Aorta (tissue), 5 donors: ENCODE measurements around the gene CKMT1B. TPM values are rescaled to one million over a fixed set of nuclear protein-coding genes. Genes with fewer than 3 reads are reported as not detected.
"Not testable (repeated sequence)": the region's sequence is repeated elsewhere in the genome, so short reads cannot be mapped to it uniquely, and the experiment has no call there.

Experiments
- ATAC-seq: fragments of 200-7000 bp; cut with Tn5 transposase; one replicate; pipeline ENCODE4 v1.9.1; 2022; ENCODE audit warnings: moderate library complexity; ENCODE audit not compliant: low FRiP score
- DNase-seq, 2 donors: peaks; one replicate each; pipeline ENCODE4 v3.0.0-alpha.2; 2020
- H3K27ac ChIP-seq, 2 donors: one replicate each; pipeline ENCODE4 v1.5.1; 2013; ENCODE audit warnings: low read length in 2 of 2, mild to moderate bottlenecking in 2 of 2, moderate library complexity in 2 of 2, control low read depth in 1 of 2, inconsistent platforms in 1 of 2, low read depth in 1 of 2
- H3K27me3 ChIP-seq, 2 donors: one replicate each; pipeline ENCODE4 v1.6.1; 2013; ENCODE audit warnings: control low read depth in 1 of 2, low read length in 1 of 2, mild to moderate bottlenecking in 1 of 2, moderate library complexity in 1 of 2; ENCODE audit not compliant: insufficient read depth in 2 of 2, control insufficient read depth in 1 of 2
- H3K36me3 ChIP-seq, 2 donors: one replicate each; pipeline ENCODE4 v1.6.1; 2013; ENCODE audit warnings: control low read depth in 1 of 2, low read length in 1 of 2, mild to moderate bottlenecking in 1 of 2; ENCODE audit not compliant: insufficient read depth in 2 of 2, control insufficient read depth in 1 of 2
- H3K4me1 ChIP-seq, 2 donors: one replicate each; pipeline ENCODE4 v1.6.1; 2013; ENCODE audit warnings: low read length in 2 of 2, control low read depth in 1 of 2, mild to moderate bottlenecking in 1 of 2, moderate library complexity in 1 of 2; ENCODE audit not compliant: insufficient read depth in 2 of 2, control insufficient read depth in 1 of 2
- H3K4me3 ChIP-seq, 2 donors: one replicate each; pipeline ENCODE4 v1.5.1; 2013; ENCODE audit warnings: low read length in 2 of 2, control low read depth in 1 of 2, mild to moderate bottlenecking in 1 of 2
- H3K9me3 ChIP-seq: one replicate; pipeline ENCODE4 v1.6.1; 2013; ENCODE audit warnings: mild to moderate bottlenecking, low read length; ENCODE audit not compliant: control insufficient read depth
- WGBS, 2 donors: extraction: QIAGEN DNeasy Blood & Tissue Kit; methylation state at CpG; one replicate each; pipeline ENCODE4 v1.1.7; 2013; 5-methylcytosine and 5-hydroxymethylcytosine counted together
- intact Hi-C, 2 donors: fragments of 100-400 bp; cut with DNase I; formaldehyde crosslinking; loops; one replicate each; pipeline versions ENCODE4 v1.14.2 to v1.15.0; 2022
- long read RNA-seq, 2 donors: library from polyadenylated mRNA; unstranded; transcript quantifications; one replicate each; pipeline ENCODE4 v2.0.0, GENCODE V29; 2020 to 2021
- polyA plus RNA-seq, 2 donors: library from polyadenylated mRNA; stranded (reverse); fragments of 200-250 nt; gene quantifications; one replicate each; pipeline ENCODE4 v1.2.3, GENCODE V29; 2013
- total RNA-seq, 2 donors: library from RNA; stranded (reverse); fragmentation: NEBNext Ultra II Directional; extraction: Animal tissue kit (Norgen Biotek cat#: 25700); gene quantifications; one replicate each; pipeline ENCODE4 v1.2.1, GENCODE V29; 2021
- donor health status: healthy with polysubstance abuse.
- donor health status: Bipolar disorder and iron deficiency.
- donor health status: DM: no; HTN: no; CAD: no.
- donor health status: DM: no; HTN: no; CAD: no.
- donor health status: DM: yes; HTN: yes; CAD: no.

The CKMT1B gene
- not detected for total RNA-seq
- polyA plus RNA-seq, result 10 to 100 TPM in 1 of 2 donors, under 1 TPM in 1; 0.05 to 17.4 TPM
- long read RNA-seq, donor 1, result 0 reads
- long read RNA-seq, donor 2, result 0 reads

DNA sequence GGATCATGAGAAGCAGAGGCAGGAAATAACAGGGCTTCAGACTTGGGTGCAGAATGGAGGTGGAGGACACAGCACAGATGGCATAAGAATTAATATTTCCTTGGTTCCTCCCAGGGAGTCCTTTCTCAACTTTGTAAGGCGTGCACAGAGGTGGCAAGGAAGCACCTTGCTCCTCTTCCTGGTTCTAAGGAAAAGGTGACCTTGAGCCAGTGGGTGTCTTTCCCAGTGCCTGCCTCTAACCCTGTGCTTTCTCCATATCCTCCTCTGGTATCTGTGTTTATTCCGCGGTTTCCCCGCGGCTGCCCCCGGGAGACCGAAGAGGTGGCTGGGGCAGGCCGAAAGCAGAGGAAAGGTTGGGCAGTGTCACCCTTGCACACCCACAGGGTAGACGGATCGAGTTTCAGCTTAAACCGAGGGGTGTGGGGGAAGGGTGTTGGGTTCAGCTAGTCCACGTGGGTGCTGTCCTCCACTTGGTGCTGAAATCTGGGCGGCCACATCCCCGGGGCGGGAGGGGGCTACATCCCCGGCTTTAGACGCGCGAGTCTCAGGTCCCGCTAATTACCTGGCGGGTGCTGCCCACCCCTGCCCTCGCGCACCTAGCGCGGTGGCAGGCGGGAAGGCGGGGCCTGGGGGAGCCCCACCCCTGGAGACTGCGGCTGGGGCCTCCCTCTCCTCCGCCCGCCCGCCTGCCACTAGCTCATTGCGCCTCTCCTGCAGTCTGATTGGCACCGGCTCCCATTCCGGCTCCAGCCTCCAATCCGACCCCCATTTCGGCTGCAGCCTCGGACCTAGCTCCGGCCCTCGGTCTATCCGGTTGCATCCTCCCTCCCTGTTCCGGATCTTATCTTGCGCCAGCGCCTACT is at the start of gene CKMT1B:
TSS of gene CKMT1B (plus strand) at position 700 of the 863 bp plus-strand sequence. CDS start 192 bp downstream, outside the sequence.
- H3K27me3 ChIP-seq, H3K27ac ChIP-seq, DNase-seq, H3K9me3 ChIP-seq, H3K36me3 ChIP-seq, H3K4me3 ChIP-seq, intact Hi-C loops, H3K4me1 ChIP-seq: not testable (repeated sequence)
- peak; percentile 53 for ATAC-seq
- no CpG with 5 or more reads among the region's 43 CpGs for WGBS, 2 donors

DNA sequence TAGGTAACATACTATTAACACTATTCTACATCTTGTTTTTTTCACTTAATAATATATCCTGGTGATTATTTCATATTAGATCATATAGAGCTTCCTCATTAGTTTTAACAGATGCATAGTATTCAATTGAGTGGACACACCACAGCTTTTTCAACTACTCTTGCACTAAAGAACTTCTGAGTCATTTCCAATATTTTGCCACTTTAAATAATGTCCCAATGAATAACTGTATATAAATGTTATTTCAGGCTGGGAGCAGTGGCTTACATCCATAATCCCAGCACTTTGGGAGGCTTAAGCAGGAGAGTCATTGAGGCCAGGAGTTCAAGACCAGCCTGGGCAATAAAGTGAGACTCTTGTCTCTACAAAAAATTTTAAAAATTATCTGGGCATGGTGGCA is 49.6 kb upstream of the CKMT1B start:
- no peaks in the 10 kb centered on the region for H3K4me1 ChIP-seq
- H3K27me3 ChIP-seq, result no peaks in the 10 kb centered on the region
- no peak overlapping the region for H3K27ac ChIP-seq
- DNase-seq (no peak), ATAC-seq (no peak)
- no peaks in the 10 kb centered on the region for H3K9me3 ChIP-seq
- H3K4me3 ChIP-seq, result no peak overlapping the region
- H3K36me3 ChIP-seq, result no peaks in the 10 kb centered on the region
- intact Hi-C loops, result no loop called here

DNA sequence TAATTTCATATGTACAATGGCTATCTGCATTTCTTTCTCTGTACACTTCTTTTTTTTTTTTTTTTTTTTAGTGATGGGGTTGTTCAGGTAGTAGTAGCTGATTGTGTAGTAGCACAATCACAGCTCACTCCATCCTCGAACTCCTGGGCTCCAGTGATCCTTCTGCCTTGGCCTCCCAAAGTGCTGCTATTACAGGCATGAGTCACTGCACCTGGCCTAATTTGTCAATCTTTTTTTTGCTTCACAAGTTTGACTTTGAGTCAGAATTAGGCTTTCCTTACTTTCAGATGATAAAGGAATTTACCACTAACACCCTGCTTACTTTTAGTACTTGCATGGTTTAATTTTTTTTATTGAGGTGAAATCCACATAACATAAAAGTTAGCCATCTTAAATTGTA is 48.4 kb upstream of the CKMT1B start:
- ATAC-seq (no peak), DNase-seq (peak in 1 of 2 donors; percentile 5)
- H3K4me3 ChIP-seq, result no peak overlapping the region
- H3K36me3 ChIP-seq, result no peaks in the 10 kb centered on the region
- no peaks in the 10 kb centered on the region for H3K9me3 ChIP-seq
- H3K27ac ChIP-seq, result no peak overlapping the region
- no peaks in the 10 kb centered on the region for H3K27me3 ChIP-seq
- 85 to 86% methylated on average over 1 of the region's 1 CpG for WGBS, 2 donors
- no peaks in the 10 kb centered on the region for H3K4me1 ChIP-seq
- intact Hi-C loops, result no loop called here

DNA sequence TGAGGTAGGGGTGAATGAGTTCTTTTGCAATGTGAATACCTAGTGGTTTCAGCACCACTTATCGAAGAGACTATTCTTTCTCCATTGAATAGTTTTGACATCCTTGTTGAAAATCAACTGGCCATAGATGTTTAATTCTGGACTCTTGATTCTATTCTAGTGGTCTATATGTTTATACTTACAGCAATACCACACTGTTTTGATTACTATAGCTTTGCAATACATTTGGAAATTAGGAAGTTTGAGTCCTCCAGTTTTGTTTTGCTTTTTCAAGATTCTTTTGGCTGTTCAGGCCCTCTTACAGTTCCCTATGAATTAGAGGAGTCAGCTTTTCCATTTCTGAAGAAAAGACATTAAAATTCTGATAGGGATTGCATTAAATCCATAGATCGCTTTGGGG is 46.3 kb upstream of the CKMT1B start:
- no peak for ATAC-seq
- intact Hi-C loops, result no loop called here
- Histone ChIP-seq H3K9me3 (no peaks in the 10 kb centered on the region), H3K4me1 (no peaks in the 10 kb centered on the region), H3K36me3 (no peaks in the 10 kb centered on the region), H3K27me3 (no peaks in the 10 kb centered on the region), H3K27ac (no peak overlapping the region), H3K4me3 (no peak overlapping the region)
- 98 to 99% methylated on average over 2 of the region's 2 CpGs for WGBS, 2 donors
- no peak for DNase-seq

DNA sequence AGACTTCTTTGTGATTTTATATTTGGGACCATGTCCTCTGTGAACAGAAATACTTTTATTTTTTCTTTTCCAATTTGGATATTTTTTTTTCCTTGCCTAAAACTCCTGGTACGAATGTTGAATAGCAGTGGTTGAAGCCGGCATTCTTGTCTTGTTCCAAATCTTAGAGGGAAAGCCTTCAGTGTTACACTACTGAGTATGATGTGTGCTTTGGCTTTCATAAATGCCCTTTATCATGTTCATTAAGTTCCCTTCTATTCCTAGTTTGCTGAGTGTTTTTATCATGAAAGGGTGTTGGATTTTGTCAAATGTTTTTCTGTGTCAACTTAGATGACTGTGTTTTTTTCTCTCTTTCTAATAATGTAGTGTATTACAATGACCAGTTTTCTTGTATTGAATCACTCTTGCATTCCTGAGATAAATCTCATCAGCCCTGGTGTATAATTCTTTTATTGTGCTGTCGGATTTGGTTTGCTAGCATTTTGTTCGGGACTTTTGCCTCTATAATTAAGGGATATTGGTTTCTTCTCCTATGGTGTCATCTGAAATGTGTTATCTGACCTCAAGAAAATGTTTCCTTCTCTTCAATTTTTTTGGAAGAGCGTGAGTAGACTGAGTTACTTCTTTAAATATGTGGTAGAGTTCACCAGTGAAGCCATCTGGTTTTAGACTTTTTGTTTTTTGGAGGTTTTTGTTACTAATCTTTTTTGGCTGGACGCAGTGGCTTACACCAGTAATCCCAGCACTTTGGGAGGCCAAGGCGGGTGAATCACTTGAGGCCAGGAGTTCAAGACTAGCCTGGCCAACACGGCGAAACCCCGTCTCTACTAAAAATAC is 43.1 kb upstream of the CKMT1B start:
- intact Hi-C loops, result no loop called here
- ATAC-seq (peak; percentile 48), DNase-seq (peak in 1 of 2 donors; percentile 66)
- H3K36me3 ChIP-seq, result no peaks in the 10 kb centered on the region
- H3K9me3 ChIP-seq, result no peaks in the 10 kb centered on the region
- no peak overlapping the region for H3K27ac ChIP-seq
- H3K4me1 ChIP-seq, result no peaks in the 10 kb centered on the region
- H3K4me3 ChIP-seq, result no peak overlapping the region
- no peaks in the 10 kb centered on the region for H3K27me3 ChIP-seq
- WGBS, 2 donors, result 31 to 36% methylated on average over 10 of the region's 10 CpGs

DNA sequence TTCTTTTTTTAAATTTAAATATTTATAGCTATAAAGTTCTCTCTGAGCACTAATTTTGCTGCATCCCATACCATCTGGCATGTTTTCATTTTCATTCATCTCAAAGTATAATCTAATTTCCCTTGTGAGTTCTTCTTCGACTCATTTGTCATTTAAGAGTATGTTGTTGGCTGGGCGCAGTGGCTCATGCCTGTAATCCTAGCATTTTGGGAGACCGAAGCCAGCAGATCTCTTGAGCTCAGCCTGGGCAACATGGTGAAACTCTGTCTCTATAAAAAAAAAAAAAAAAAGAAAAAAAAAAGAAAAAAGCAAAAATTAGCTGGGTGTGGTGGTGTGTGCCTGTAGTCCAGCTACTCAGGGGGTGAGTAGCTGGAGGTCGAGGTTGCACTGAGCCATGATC is 41.6 kb upstream of the CKMT1B start:
- H3K27ac ChIP-seq, result no peak overlapping the region
- peak in 1 of 2 donors; percentile 16 for DNase-seq
- WGBS, 2 donors, result 95 to 97% methylated on average over 4 of the region's 4 CpGs
- intact Hi-C loops, result no loop called here
- H3K4me3 ChIP-seq, result no peak overlapping the region
- no peaks in the 10 kb centered on the region for H3K36me3 ChIP-seq
- no peaks in the 10 kb centered on the region for H3K9me3 ChIP-seq
- H3K4me1 ChIP-seq, result no peaks in the 10 kb centered on the region
- no peak for ATAC-seq
- no peaks in the 10 kb centered on the region for H3K27me3 ChIP-seq

DNA sequence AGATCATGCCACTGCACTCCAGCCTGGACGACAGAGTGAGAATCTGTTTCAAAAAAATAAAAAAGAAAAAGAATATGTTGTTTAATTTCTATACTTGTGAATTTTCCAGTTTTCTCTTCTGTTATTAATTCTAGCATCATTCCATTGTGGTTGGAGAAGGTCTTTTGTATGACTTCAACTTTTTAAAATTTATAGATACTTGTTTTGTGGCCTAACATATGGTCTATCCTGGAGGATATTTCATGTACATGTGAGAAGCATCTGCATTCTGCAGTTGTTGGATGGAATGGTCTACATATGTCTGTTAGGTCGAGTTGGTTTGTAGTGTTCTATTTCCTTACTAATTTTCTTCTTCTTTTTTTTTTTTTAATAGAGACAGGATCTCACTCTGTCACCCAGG is 40.8 kb upstream of the CKMT1B start:
- intact Hi-C loops, result no loop called here
- ATAC-seq (no peak), DNase-seq (no peak)
- H3K4me3 ChIP-seq, result no peak overlapping the region
- no peaks in the 10 kb centered on the region for H3K9me3 ChIP-seq
- no peaks in the 10 kb centered on the region for H3K36me3 ChIP-seq
- 82 to 87% methylated on average over 2 of the region's 2 CpGs for WGBS, 2 donors
- no peaks in the 10 kb centered on the region for H3K27me3 ChIP-seq
- no peak overlapping the region for H3K27ac ChIP-seq
- no peaks in the 10 kb centered on the region for H3K4me1 ChIP-seq

DNA sequence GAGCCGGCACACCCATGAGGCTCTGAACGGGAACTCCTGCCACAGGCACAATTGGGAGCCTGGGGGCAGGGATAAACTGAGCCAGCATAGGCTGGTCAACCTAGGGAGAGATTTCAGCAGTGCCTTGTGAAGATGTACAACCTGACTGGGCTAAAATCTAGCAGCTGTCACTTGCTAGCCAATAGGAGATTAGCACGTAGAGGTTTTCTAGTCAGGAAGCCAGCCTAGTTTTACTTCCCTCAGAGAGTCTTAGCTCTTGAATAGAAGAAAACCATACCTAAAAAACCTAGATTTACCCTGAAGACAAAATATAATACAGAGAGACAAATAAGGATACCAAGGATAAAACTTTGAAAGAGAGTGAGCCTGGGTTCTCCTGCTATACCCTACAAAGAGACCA is 31.1 kb upstream of the CKMT1B start:
- H3K27me3 ChIP-seq, ATAC-seq, DNase-seq, H3K27ac ChIP-seq, H3K4me1 ChIP-seq, intact Hi-C loops, H3K9me3 ChIP-seq, H3K36me3 ChIP-seq, H3K4me3 ChIP-seq: not testable (repeated sequence)
- 88 to 100% methylated on average over 2 of the region's 3 CpGs for WGBS, 2 donors
